HUDEP-2 (cell line): Measurements from ENCODE around the gene WWOX.

ENCODE experiments used
- DNase-seq, 76 experiments: peaks; one replicate each; lab custom pipeline; 2025; ENCODE audit not compliant: unreplicated experiment in 76 of 76; lab: John Stamatoyannopoulos, UW

The WWOX gene

GRCh38 chr16:79122343-79122742, 1022.9 kb downstream of the WWOX start:
- DNase-seq = no peak

GRCh38 chr16:79124016-79124756, 1024.7 kb downstream of the WWOX start:
- DNase-seq = no peak

- no peak for DNase-seq
Observed at GRCh38 chr16:79127766-79128165, 1028.3 kb downstream of the WWOX start.

DNA sequence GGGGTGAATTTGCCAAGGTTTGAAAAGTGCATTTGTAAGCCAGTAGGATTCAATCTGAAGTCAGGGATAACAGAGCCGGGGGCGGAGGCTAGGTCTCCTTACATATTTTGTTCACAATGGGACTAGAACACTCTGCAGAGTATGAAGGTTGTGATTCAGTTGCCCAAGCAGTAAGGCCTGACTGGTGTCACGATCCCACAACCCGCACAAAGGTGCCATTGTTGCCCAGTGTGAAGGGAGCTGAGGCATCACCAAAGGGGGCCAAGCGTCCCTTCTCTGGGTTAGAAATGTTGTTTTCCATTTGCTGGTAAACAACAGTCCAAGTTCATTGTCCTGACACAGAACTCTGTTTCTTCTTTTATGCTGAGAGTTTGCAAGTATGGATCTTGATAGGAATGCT, 1029.3 kb downstream of the WWOX start:
- DNase-seq = no peak

DNA sequence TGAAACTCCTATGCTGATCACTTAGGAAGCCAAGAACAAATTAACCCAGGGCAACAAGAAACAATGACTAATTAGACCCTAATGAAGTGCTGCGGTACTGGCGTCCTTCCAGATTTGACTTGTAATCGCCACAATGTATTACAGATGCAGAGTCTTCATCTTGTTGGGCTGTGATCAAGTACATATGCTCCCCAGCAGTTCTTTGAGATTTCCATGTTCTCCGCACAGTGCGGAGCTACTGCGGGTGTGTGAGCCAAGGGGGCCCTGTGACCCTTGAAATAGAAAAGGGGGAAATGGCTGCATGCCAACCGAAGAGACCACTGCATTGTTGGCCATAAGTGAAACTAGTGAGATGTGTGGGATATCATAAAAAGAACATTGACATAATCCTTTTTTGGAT, 1031.2 kb downstream of the WWOX start:
- DNase-seq = no peak

GRCh38 chr16:79131321-79132075, 1032.0 kb downstream of the WWOX start:
- DNase-seq = no peak

DNA sequence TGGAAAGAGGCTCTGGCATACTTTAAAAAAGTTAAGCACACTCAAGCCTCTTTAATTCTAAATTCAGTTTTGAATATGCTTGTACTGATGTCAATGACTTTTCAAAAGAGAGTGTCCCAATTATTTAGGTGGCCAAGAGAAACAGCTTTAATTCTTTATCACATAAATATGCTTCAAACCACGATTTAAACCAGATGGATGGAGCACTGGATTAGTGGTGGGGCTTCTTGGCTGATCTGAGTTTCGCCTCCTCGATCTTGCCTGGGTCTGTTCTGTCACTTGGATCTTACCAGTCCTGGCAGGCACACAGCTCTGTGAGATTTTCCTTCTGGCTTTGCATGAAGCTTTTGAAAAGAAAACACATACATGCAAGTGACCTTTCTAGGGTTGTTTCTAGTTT, 1033.2 kb downstream of the WWOX start:
- DNase-seq = no peak

DNA sequence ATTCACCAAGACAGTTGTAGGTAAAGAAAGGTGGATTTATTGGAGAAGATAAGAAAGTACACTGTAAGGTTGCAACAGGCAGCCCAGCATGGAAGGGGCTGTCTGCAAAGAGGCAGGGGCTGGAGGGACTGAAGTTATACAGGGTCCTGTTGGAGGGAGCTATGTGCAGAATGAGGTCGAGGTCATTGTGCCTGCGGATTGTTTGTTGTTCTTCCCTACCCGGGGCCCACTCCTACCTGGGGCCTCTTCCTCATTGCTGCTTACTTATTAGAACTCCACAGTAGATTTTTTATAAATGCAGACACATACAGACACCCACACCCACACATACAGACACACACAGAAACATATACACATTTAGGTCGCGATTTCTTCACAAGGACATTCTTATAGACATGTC, 1034.8 kb downstream of the WWOX start:
- no peak for DNase-seq

DNA sequence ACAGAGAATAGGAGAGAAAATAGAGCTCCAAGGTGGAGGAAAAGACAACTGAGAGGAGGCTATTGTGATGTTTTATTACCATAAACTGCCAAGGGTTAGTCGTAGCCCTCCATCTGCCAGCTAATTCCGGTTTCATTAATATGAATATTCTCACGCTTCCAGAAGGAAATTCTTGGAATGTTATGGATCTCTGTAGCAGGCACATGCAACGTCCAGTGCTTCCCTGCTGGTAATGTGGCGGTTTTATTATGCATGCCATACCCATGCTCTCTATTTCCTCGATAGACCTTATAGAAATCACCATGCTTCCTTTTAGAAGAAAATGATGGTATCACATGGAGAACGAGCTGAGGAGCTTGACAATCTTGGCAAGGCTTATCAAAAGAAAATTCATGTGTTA, 1037.5 kb downstream of the WWOX start:
- no peak for DNase-seq

DNA sequence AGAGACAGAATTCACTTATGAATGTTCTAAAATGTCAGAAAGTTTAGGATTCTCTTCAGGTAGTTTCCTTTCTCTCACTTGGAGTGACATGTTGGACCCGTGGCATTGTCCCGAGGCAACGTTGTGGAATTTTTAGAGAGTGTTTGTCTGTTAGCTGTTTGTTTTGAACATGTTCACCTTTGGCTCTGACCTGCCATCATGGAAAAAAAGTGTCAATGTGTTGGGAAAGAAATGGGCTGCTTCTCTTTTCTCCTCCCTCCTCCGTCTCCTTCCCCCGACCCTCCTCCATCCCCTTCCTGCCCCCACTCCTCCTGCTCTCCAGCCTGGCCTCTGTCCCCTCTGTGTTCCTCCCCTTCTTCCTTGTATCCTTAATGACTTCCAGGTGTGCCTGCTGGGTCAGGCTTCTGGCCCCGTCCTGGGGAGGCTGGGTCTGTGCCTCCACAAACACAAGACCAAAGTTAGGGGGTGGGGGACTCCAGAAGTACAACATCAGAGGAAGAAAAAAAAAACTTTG, 1038.0 kb downstream of the WWOX start:
- no peak for DNase-seq

DNA sequence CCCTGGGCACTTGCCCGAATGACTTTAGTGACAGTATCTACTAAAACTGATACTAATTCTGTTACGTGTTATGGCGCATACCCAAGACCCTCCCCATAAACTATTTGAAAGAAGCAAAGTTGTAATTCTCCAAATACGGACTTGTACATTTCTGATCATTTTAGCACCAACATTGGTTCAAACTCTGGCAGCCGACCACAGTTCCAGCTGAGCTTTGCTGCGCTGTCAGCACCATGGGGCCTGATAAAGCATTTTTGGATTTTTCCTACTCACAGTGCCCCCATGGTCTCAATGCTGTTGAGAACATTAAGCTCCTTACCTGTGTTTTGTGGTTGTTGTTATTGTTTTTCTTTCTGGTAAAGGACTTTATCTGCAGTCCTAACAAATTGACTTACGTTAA, 1040.3 kb downstream of the WWOX start:
- no peak for DNase-seq

GRCh38 chr16:79143026-79143425, 1043.6 kb downstream of the WWOX start:
- DNase-seq = no peak

- DNase-seq = no peak
Observed at GRCh38 chr16:79150151-79150550, 1050.7 kb downstream of the WWOX start.

DNA sequence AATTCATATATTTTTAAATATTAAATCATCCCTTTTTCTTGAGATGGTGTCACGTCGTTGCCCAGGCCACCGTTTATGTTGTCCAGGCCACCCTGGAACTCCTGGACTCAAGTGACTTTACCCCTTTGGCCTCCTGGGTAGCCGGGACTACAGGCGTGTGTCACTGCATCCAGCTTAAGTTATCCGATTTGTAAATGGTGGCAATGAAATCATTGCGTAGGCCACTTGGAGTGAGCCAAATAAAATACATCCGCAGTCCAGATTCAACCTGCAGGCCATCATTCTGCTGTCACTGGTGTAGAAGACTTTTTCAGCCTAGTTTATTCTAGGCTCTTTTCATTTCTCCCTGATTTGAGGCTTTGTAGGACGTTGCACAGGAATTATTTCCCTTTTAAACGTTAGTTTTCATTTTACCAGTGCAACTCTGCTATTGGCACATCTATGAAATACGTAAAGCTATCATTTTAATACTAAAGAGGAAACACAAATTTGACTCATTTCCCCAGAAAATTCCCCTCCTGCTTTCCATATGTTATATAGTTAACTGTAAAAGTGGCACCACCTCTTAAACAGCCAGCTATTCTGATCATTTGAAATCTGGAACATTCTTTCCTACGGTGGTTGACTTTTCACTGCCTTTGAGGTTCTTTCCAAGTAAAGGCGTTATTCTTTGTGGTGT, 1051.3 kb downstream of the WWOX start:
- no peak for DNase-seq

DNA sequence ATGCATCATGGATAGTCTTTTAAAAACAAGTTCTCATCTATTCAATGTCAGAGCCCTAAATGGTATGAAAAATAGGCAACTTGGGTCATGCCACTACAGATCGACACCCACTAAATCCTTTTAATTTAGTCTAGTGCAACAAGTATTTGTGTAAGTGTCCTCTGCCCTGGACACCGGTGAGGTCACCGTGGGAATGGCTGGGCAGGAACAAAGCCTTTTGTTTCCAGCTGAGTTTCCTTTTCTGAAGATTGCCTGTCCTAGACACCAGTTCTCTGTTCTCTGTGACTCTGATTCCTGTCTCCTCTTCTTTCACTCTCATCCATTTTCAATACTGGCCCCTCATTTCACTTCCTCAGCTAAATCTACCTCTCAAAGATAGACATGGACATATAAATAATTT, 1054.6 kb downstream of the WWOX start:
- no peak for DNase-seq

DNA sequence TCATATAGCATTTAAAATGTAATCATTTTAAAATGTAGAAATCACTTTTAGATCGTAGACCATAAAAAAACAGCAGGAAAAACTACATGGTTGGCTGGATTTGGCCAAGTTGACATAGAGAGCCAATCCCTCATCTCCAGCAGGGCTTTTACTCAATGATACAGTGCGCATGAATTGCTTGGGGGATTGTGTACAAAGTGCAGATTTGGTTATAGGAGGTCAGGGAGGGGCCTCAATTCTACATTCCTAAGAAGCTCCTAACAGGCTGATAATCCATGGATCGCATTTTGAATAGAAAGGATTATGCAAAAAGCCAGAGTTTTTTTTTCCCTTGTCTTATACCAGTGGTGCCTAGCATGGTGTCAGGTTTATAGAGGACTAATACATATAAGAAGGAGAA, 1056.0 kb downstream of the WWOX start:
- DNase-seq = no peak

DNA sequence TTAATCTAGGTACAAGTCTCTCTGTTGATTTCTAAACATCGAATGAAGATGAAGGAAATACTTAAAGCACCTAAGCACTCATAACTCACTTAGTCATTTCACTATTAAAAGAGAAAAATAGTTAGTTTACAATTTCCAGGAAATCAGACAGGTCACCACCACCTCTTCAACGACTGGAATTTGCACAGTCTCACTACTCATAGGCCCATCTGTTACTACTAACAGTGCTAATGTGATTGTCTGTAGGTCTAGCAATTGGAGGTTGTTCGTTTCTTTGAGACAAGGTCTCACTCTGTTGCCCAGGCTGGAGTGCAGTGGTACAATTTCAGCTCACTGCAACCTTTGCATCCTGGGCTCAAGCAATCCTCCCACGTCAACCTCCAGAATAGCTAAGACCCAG, 1056.5 kb downstream of the WWOX start:
- DNase-seq = no peak

GRCh38 chr16:79156761-79157160, 1057.3 kb downstream of the WWOX start:
- no peak for DNase-seq

DNA sequence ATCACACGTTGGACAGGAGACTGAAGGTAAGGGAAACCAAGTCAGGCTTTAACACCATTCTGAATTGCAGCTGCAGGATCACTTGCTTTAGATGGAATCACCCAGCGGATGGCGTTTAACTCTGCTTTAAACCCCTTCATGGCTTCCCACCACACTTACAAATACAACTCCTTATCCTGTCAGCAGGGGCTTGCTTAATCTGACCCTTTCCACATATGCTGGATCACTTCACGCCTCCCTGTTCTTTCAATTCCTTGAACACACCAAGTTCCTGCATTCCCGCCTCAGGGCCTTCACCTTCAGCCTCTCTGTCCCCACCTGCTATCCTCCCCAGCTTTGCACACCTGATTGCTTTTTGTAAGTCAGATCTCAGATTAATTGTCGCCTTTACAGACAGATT, 1058.9 kb downstream of the WWOX start:
- DNase-seq = no peak

DNA sequence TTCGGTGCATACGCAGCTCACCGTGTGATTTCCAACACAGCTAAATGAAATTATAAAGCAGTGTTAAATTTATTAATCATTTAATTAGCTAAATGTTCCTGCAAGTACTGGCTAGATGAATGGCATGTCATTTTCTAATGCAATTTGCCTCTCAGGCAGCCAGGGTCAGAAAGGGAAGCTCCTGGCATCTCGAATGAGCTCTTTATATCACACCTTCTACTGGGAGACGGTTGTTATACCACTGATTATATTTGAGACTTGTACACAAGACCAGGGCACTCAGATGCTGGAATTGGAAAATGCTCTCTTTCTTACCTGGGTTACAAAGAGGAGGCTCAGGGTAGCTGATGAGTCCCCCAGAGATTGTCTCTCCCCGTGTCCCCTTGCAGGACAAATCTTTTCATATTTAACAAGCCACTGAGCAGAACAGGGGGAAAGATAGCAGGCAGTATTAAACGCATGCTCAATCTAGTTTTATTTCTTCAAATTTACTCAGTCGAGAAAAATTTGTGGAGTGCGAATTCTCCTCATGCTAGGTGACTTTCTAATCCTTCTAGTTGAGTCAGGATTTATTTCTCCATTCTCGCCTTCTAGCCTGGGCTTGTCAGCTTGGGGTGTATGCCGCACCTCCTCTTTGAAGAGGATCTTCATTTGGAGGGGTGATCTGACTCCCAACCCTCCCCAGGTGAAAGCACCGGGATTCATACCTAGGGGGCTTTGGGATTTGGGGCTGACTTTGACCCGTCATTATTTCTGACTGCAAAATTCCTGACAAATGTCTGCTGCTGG, 1060.0 kb downstream of the WWOX start:
- no peak for DNase-seq

- DNase-seq = no peak
Observed at GRCh38 chr16:79162977-79163376, 1063.5 kb downstream of the WWOX start.
